ENCODE data around the gene ZBTB34. TPM values are rescaled to one million over a fixed set of nuclear protein-coding genes. Genes with fewer than 3 reads are reported as not detected.

The ZBTB34 gene
- total and polyA plus RNA-seq, 8 donors, result 1.3 to 6.3 (median 2.6) TPM

GRCh38 chr9:126829035-126829434, 31.4 kb upstream of the ZBTB34 start:
- TF ChIP-seq, protein P1, sequence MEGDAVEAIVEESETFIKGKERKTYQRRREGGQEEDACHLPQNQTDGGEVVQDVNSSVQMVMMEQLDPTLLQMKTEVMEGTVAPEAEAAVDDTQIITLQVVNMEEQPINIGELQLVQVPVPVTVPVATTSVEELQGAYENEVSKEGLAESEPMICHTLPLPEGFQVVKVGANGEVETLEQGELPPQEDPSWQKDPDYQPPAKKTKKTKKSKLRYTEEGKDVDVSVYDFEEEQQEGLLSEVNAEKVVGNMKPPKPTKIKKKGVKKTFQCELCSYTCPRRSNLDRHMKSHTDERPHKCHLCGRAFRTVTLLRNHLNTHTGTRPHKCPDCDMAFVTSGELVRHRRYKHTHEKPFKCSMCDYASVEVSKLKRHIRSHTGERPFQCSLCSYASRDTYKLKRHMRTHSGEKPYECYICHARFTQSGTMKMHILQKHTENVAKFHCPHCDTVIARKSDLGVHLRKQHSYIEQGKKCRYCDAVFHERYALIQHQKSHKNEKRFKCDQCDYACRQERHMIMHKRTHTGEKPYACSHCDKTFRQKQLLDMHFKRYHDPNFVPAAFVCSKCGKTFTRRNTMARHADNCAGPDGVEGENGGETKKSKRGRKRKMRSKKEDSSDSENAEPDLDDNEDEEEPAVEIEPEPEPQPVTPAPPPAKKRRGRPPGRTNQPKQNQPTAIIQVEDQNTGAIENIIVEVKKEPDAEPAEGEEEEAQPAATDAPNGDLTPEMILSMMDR (IDR thresholded peaks at IDR 0.05), result no peak
- H3K27me3 ChIP-seq, result no peaks in the 10 kb centered on the region
- no peak overlapping the region for H3K4me3 ChIP-seq
- ATAC-seq (no peak), DNase-seq (no peak), FAIRE-seq (no peak)
- WGBS, 2 donors, result 97 to 98% methylated on average over 1 of the region's 1 CpG
- intact Hi-C loops (cut with DNase I), result no loop called here
- H3K4me1 ChIP-seq, result no peaks in the 10 kb centered on the region
- H3K9me3 ChIP-seq, result no peaks in the 10 kb centered on the region
- no peak overlapping the region for H3K27ac ChIP-seq
- peaks cover 5 to 19% (median 13%) of the 10 kb centered on the region in 3 donors for H3K36me3 ChIP-seq

GRCh38 chr9:126830827-126831226, 29.6 kb upstream of the ZBTB34 start:
- Histone ChIP-seq H3K27ac (no peak overlapping the region), H3K36me3 (peaks cover 5 to 20% (median 17%) of the 10 kb centered on the region in 3 donors), H3K27me3 (no peaks in the 10 kb centered on the region), H3K4me3 (no peak overlapping the region), H3K9me3 (no peaks in the 10 kb centered on the region), H3K4me1 (no peaks in the 10 kb centered on the region)
- intact Hi-C loops (cut with DNase I), result no loop called here
- DNase-seq (no peak), FAIRE-seq (no peak), ATAC-seq (no peak)
- TF ChIP-seq, protein P1 (IDR thresholded peaks at IDR 0.05), result no peak
- 89 to 93% methylated on average over 3 of the region's 3 CpGs for WGBS, 2 donors

DNA sequence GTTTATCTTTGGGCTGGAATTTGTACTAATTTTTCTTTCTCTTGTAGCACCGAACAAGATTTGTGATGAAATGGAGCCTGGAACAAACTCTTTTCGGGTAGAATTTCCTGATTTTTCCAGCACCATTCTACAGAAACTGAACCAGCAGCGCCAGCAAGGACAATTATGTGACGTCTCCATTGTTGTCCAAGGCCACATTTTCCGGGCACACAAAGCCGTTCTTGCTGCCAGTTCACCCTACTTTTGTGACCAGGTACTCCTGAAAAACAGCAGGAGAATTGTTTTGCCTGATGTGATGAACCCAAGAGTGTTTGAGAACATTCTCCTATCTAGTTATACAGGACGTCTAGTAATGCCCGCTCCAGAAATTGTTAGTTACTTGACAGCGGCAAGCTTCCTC, 28.0 kb upstream of the ZBTB34 start:
- Histone ChIP-seq H3K27me3 (no peaks in the 10 kb centered on the region), H3K9me3 (no peaks in the 10 kb centered on the region), H3K36me3 (peaks cover 5 to 20% (median 17%) of the 10 kb centered on the region in 3 donors), H3K4me1 (no peaks in the 10 kb centered on the region), H3K27ac (no peak overlapping the region), H3K4me3 (no peak overlapping the region)
- ATAC-seq (no peak), DNase-seq (no peak), FAIRE-seq (no peak)
- intact Hi-C loops (cut with DNase I), result no loop called here
- WGBS, 2 donors, result 86 to 87% methylated on average over 9 of the region's 9 CpGs
- TF ChIP-seq, protein P1 (IDR thresholded peaks at IDR 0.05), result no peak

DNA sequence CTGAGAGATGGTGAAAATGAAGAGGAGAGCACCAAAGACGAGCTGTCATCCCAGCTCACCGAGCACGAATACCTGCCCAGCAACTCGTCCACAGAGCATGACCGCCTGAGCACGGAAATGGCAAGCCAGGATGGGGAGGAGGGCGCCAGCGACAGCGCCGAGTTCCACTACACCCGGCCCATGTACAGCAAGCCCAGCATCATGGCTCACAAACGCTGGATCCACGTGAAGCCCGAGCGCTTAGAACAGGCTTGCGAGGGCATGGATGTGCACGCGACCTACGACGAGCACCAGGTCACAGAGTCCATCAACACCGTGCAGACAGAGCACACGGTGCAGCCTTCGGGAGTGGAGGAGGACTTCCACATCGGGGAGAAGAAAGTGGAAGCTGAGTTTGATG, 27.4 kb upstream of the ZBTB34 start:
- DNase-seq (no peak), FAIRE-seq (no peak), ATAC-seq (no peak)
- H3K9me3 ChIP-seq, result no peaks in the 10 kb centered on the region
- H3K27ac ChIP-seq, result no peak overlapping the region
- 95 to 97% methylated on average over 24 of the region's 24 CpGs for WGBS, 2 donors
- H3K4me1 ChIP-seq, result no peaks in the 10 kb centered on the region
- peaks cover 5 to 20% (median 17%) of the 10 kb centered on the region in 3 donors for H3K36me3 ChIP-seq
- intact Hi-C loops (cut with DNase I), result no loop called here
- TF ChIP-seq, protein P1 (IDR thresholded peaks at IDR 0.05), result no peak
- H3K27me3 ChIP-seq, result no peaks in the 10 kb centered on the region
- H3K4me3 ChIP-seq, result no peak overlapping the region

- Histone ChIP-seq H3K9me3 (no peaks in the 10 kb centered on the region), H3K27ac (no peak overlapping the region), H3K4me1 (no peaks in the 10 kb centered on the region), H3K27me3 (no peaks in the 10 kb centered on the region), H3K4me3 (no peak overlapping the region), H3K36me3 (peaks cover 5 to 20% (median 17%) of the 10 kb centered on the region in 3 donors)
- intact Hi-C loops (cut with DNase I), result no loop called here
- TF ChIP-seq, protein P1 (IDR thresholded peaks at IDR 0.05), result no peak
- FAIRE-seq (no peak), ATAC-seq (no peak), DNase-seq (no peak)
- WGBS, 2 donors, result 91 to 95% methylated on average over 8 of the region's 8 CpGs
These were observed 26.6 kb upstream of the ZBTB34 start for GRCh38 chr9:126833710-126834345.
